Left ventricle myocardium inferior (tissue), 1 donor: Measurements from ENCODE around the gene FPGS. TPM values are rescaled to one million over a fixed set of nuclear protein-coding genes. Genes with fewer than 3 reads are reported as not detected.
A peak's percentile ranks its signal among the peaks of the same experiment; 100 is the strongest.

Source experiments
- DNase-seq: peaks from one replicate; pipeline ENCODE4 v3.0.0-alpha.2; 2020
- H3K27ac ChIP-seq: fragments of 200-600 bp; replicated peaks from 2 replicates; pipeline ENCODE4 v1.8.0; 2021
- H3K27me3 ChIP-seq: fragments of 200-600 bp; 2 replicates; pipeline ENCODE4 v1.8.0; 2021; ENCODE audit warnings: low read depth
- H3K36me3 ChIP-seq: fragments of 200-600 bp; 2 replicates; pipeline ENCODE4 v1.8.0; 2021
- H3K4me1 ChIP-seq: fragments of 200-600 bp; 2 replicates; pipeline ENCODE4 v1.8.0; 2021
- H3K4me3 ChIP-seq: fragments of 200-600 bp; 2 replicates; pipeline ENCODE4 v1.8.0; 2021; ENCODE audit warnings: mild to moderate bottlenecking, moderate library complexity
- H3K9me3 ChIP-seq: fragments of 200-600 bp; replicated peaks from 2 replicates; pipeline ENCODE4 v1.8.0; 2021
- intact Hi-C: fragments of 100-400 bp; cut with micrococcal nuclease; formaldehyde crosslinking; loops from one replicate; pipeline ENCODE4 v1.11.0; 2022
- total RNA-seq: library from RNA; stranded (reverse); fragmentation: NEBNext Ultra II Directional; extraction: Animal tissue kit (Norgen Biotek cat#: 25700); gene quantifications from one replicate; pipeline ENCODE4 v1.2.1, GENCODE V29; 2021
- TF ChIP-seq, protein P1 (sequence below): fragments of 200-600 bp; IDR thresholded peaks from 2 replicates; pipeline ENCODE4 v1.8.0; 2021; ENCODE audit warnings: antibody characterized with exemption, mild to moderate bottlenecking, borderline replicate concordance
- donor health status: DM: no; HTN: yes; CAD: no; lungs with severe emphysema.

The FPGS gene
- total RNA-seq, 1 donor from 2014 or later, result 38.0 TPM

DNA sequence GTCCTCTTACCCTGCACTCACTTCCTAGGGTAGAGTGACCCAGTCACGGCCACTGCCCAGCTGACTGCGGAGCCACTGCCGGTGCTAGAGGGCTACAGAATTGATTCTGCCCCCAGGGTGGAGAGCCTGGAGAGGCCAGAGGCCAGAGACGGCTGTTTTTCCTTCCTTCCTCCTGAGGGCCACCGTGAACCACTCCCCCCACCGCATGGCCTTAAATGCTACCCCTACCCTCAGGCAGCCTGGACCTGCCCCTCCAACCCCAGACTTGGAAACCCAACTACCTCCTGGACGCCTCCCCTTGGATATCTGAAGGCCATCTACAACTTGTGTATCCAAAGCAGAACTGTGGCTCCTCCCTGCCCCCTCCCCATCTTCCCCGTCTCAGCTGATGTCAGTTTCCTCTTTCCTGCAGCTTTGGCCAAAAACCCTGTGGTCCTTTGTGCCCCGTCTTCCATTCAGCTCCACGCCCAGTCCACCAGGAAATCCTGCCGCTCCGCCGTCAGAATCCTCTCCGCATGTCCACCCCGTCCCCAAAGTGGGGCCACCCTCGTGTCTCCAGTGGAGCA lies 40.5 kb upstream of the FPGS start:
- intact Hi-C loops, result no loop called here
- peaks cover 29% of the 10 kb centered on the region for H3K27me3 ChIP-seq

DNA sequence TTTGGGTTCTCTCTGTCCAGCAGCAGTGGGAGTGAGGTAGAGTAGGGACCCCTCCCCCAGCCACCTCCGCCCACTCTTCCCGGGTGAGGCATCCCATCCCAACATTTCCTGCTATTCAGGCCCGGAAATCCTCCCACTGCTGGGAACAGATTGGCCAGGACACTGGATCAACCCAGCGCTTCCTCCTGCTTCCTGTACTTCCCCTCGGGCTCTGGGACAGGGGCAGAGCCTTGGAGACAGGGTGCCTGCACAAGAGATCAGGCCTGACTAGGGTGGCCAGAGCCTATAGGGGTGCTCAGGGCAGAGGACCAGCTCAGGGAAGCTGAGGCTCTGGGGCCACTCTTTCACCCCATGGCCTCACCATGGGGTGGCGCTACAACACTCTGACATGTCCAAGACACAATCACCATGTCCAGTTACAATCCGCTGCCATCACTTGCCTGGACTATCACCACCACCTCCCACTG lies 38.7 kb upstream of the FPGS start:
- peaks cover 96% of the 10 kb centered on the region for H3K4me1 ChIP-seq
- intact Hi-C loops, result no loop called here
- H3K27me3 ChIP-seq, result peaks cover 14% of the 10 kb centered on the region
- no peaks in the 10 kb centered on the region for H3K36me3 ChIP-seq
- peak; percentile 70 for DNase-seq
- H3K9me3 ChIP-seq, result no peaks in the 10 kb centered on the region
- TF ChIP-seq, protein P1, sequence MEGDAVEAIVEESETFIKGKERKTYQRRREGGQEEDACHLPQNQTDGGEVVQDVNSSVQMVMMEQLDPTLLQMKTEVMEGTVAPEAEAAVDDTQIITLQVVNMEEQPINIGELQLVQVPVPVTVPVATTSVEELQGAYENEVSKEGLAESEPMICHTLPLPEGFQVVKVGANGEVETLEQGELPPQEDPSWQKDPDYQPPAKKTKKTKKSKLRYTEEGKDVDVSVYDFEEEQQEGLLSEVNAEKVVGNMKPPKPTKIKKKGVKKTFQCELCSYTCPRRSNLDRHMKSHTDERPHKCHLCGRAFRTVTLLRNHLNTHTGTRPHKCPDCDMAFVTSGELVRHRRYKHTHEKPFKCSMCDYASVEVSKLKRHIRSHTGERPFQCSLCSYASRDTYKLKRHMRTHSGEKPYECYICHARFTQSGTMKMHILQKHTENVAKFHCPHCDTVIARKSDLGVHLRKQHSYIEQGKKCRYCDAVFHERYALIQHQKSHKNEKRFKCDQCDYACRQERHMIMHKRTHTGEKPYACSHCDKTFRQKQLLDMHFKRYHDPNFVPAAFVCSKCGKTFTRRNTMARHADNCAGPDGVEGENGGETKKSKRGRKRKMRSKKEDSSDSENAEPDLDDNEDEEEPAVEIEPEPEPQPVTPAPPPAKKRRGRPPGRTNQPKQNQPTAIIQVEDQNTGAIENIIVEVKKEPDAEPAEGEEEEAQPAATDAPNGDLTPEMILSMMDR, result peak; percentile 64
- H3K27ac ChIP-seq, result peak overlapping the region; percentile 93
- H3K4me3 ChIP-seq, result peak overlapping the region; percentile 37

More for the DNA sequence above, 40.5 kb upstream of the FPGS start:
- Histone ChIP-seq H3K4me1 (peaks cover 94% of the 10 kb centered on the region), H3K4me3 (peak overlapping the region; percentile 65), H3K9me3 (no peaks in the 10 kb centered on the region), H3K36me3 (no peaks in the 10 kb centered on the region), H3K27ac (peak overlapping the region; percentile 93)
- DNase-seq, result peak; percentile 76
- TF ChIP-seq, protein P1, result no peak

DNA sequence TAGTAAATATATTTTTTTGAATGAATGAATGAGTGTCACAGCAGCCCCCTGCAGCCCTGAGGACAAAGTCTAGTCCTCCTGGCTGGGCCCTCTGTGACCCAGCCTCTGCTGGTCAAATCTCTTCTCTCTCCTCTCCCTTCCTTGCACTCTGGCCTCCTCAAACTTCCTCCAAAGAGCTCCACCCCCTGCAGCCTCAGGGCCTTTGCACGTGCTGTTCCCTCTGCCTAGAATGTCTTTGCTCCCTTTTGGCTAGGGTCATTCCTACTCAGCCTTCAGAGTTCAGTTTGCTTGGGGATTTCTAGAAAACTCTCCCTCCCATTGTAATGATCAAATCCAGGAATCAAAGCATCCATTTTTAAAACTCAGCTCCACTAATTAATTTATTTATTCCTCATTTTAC lies 37.3 kb upstream of the FPGS start:
- H3K36me3 ChIP-seq, result no peaks in the 10 kb centered on the region
- peaks cover 95% of the 10 kb centered on the region for H3K4me1 ChIP-seq
- peaks cover 14% of the 10 kb centered on the region for H3K27me3 ChIP-seq
- DNase-seq, result no peak
- H3K9me3 ChIP-seq, result no peaks in the 10 kb centered on the region
- intact Hi-C loops, result no loop called here
- TF ChIP-seq, protein P1, result no peak
- peak overlapping the region; percentile 93 for H3K27ac ChIP-seq
- H3K4me3 ChIP-seq, result no peak overlapping the region

DNA sequence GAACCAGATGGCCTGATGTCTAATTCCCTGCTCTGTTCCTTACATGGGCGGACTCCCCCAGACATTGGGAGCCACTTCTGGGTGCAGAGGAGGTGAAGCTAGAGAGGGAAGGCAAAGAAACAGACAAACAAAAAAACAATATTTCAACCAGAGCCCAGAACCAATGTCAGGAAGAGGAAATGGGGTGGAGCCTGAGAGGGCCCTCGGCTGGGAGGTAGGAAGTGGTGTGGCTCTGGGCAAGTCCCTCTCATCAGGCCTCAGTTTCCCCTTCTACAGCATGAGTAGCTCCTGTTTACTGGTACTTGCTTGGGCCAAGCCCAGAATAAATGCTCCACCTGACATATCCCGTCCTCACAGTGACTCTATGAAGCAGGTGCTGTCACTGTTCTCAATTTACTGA lies 35.3 kb upstream of the FPGS start:
- H3K4me3 ChIP-seq, result peak overlapping the region; percentile 74
- TF ChIP-seq, protein P1, result no peak

DNA sequence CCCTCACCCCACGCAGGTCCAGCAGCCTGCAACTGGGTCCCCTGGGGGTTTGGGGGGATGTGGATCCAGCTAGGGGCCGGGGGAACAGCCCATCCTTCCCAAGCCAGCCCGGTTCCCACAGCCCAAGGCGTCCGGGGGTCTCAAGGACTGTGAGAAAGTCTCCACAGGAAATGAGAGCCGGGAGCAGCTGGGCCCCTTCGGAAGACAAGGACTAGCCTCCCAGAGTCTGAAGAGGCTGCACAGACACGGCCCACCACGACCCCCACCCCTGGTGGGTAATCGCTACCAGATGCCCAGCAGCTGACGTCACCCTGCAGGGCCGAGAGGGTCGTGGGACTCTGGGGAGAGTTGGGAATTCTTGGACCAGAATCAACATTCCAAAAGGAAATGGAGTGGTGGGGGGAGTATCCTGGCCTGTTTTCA lies 34.8 kb upstream of the FPGS start:
- Histone ChIP-seq H3K4me3 (peak overlapping the region; percentile 74), H3K36me3 (no peaks in the 10 kb centered on the region), H3K27me3 (no peaks in the 10 kb centered on the region), H3K27ac (peak overlapping the region; percentile 93), H3K9me3 (no peaks in the 10 kb centered on the region), H3K4me1 (peaks cover 84% of the 10 kb centered on the region)
- intact Hi-C loops, result no loop called here
- no peak for DNase-seq
- TF ChIP-seq, protein P1, result no peak

More for the DNA sequence above, 35.3 kb upstream of the FPGS start:
- no peaks in the 10 kb centered on the region for H3K9me3 ChIP-seq
- peak overlapping the region; percentile 93 for H3K27ac ChIP-seq
- no peaks in the 10 kb centered on the region for H3K36me3 ChIP-seq
- intact Hi-C loops, result no loop called here
- peaks cover 1% of the 10 kb centered on the region for H3K27me3 ChIP-seq
- peaks cover 89% of the 10 kb centered on the region for H3K4me1 ChIP-seq
- no peak for DNase-seq
